Measurements from ENCODE around the gene TMEM203.

- TF ChIP-seq CTCF (conservative IDR thresholded peaks at IDR 0.05) (no peak), ZFX (IDR thresholded peaks at IDR 0.05) (no peak)
These were observed 48.5 kb upstream of the TMEM203 start for GRCh38 chr9:137253717-137254623.
